OCI-LY7 (cell line): Measurements from ENCODE around the gene CRTC2. TPM values are rescaled to one million over a fixed set of nuclear protein-coding genes. Genes with fewer than 3 reads are reported as not detected.
"Not testable (repeated sequence)": the region's sequence is repeated elsewhere in the genome, so short reads cannot be mapped to it uniquely, and the experiment has no call there.

Source experiments
- BruUV-seq: library from RNA; stranded (reverse); fragments of 400-500 nt; replicated peaks from 2 replicates; lab custom pipeline; 2021; lab: Mats Ljungman, UMichigan
- CTCF ChIA-PET: fragments of 300-600 bp; sonication (Branson Sonifier 250); formaldehyde crosslinking; loops from one replicate; lab custom pipeline; 2022; ENCODE audit warnings: antibody characterized with exemption; ENCODE audit not compliant: unreplicated experiment; lab: Charles Lee
- POLR2A ChIA-PET: fragments of 300-600 bp; sonication (Branson Sonifier 250); formaldehyde crosslinking; loops from one replicate; lab custom pipeline; 2022; ENCODE audit warnings: antibody characterized with exemption; lab: Charles Lee
- DNase-seq: peaks from one replicate; pipeline ENCODE4 v3.0.0-alpha.2; 2015; ENCODE audit warnings: low spot score
- H2AFZ ChIP-seq: fragments of 200-600 bp; sonication (generic), shearing (Covaris generic); 2 replicates; pipeline ENCODE4 v1.6.1; 2014; ENCODE audit warnings: mild to moderate bottlenecking, antibody characterized with exemption, low read length, moderate library complexity
- H3K27ac ChIP-seq: fragments of 200-600 bp; sonication (generic); 2 replicates; pipeline ENCODE4 v1.5.1; 2014; ENCODE audit warnings: mixed run types, low read depth, mild to moderate bottlenecking, moderate library complexity, low read length, inconsistent platforms; ENCODE audit not compliant: poor library complexity, severe bottlenecking
- H3K36me3 ChIP-seq: fragments of 200-600 bp; sonication (generic); 2 replicates; pipeline ENCODE4 v1.6.1; 2014; ENCODE audit warnings: mild to moderate bottlenecking, antibody characterized with exemption, low read length, moderate library complexity, mixed read lengths; ENCODE audit not compliant: insufficient read depth
- H3K4me1 ChIP-seq: fragments of 200-600 bp; sonication (generic); 2 replicates; pipeline ENCODE4 v1.5.1; 2014; ENCODE audit warnings: mild to moderate bottlenecking, low read length; ENCODE audit not compliant: insufficient read depth, poor library complexity, severe bottlenecking
- H3K4me2 ChIP-seq: fragments of 200-600 bp; sonication (generic); 2 replicates; pipeline ENCODE4 v1.6.1; 2014; ENCODE audit warnings: mild to moderate bottlenecking, low read length
- H3K4me3 ChIP-seq: fragments of 200-600 bp; sonication (generic); 2 replicates; pipeline ENCODE4 v1.5.1; 2014; ENCODE audit warnings: mild to moderate bottlenecking, low read depth, low read length; ENCODE audit not compliant: poor library complexity, severe bottlenecking
- H3K79me2 ChIP-seq: fragments of 200-600 bp; sonication (generic); 2 replicates; pipeline ENCODE4 v1.6.1; 2016; ENCODE audit warnings: low read depth, mild to moderate bottlenecking, low read length, moderate library complexity, mixed read lengths; ENCODE audit not compliant: insufficient read depth
- H3K9me2 ChIP-seq: fragments of 200-600 bp; sonication (generic); 2 replicates; pipeline ENCODE4 v1.6.1; 2016; ENCODE audit warnings: mild to moderate bottlenecking, low read length, mixed read lengths; ENCODE audit not compliant: insufficient read depth
- H3K9me3 ChIP-seq: fragments of 200-600 bp; sonication (generic); 2 replicates; pipeline ENCODE4 v1.6.1; 2014; ENCODE audit warnings: mild to moderate bottlenecking, mixed run types, low read length, mixed read lengths
- H4K20me1 ChIP-seq: fragments of 200-600 bp; sonication (generic); 2 replicates; pipeline ENCODE4 v1.6.1; 2014; ENCODE audit warnings: mild to moderate bottlenecking, antibody characterized with exemption, low read length, moderate library complexity, mixed read lengths; ENCODE audit not compliant: insufficient read depth
- CTCF ChIP-seq: fragments of 200-600 bp; sonication (generic); conservative IDR thresholded peaks from 2 replicates; pipeline ENCODE4 v1.5.1; 2014; ENCODE audit warnings: mild to moderate bottlenecking, antibody characterized with exemption, low read length, moderate library complexity, mixed read lengths
- EZH2phosphoT487 ChIP-seq: fragments of 200-600 bp; sonication (generic); IDR thresholded peaks from 2 replicates; pipeline ENCODE4 v1.6.1; 2018; ENCODE audit warnings: low read depth, borderline replicate concordance, mild to moderate bottlenecking, mixed run types, antibody characterized with exemption, low read length, moderate library complexity, mixed read lengths
- intact Hi-C: fragments of 100-400 bp; cut with micrococcal nuclease; formaldehyde crosslinking; loops from one replicate; pipeline ENCODE4 v1.10.0; 2022; ENCODE audit not compliant: unreplicated experiment
- total RNA-seq, 2 experiments: library from RNA; depleted of rRNA in 1 of 2; stranded (reverse); fragments of >200 nt in 1 of 2; shearing (Covaris generic) in 1 of 2; gene quantifications; 2 replicates each; pipeline ENCODE4 v1.2.3, GENCODE V29; 2014 to 2022

The CRTC2 gene
- total RNA-seq, 2 experiments from 2014 or later, result 15.6 to 65.6 TPM

DNA sequence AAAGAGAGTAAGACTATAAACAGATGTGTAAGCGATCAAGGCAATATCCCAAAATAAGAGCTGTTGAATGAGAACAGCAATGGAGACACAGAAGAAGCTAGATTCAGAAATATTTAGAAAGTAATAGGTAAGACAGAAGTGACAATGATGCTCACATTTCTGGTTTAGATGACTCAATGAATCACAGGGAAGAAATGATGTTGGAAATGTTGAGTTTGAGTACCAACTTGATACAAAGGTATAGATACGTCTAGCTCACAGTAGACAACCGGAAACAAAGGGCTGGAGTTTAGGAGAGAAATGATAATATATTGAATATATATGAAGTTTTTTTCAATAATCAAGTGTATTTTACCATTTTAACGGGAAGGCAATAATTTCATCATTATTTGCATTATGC is 42.1 kb downstream of the CRTC2 start:
- intact Hi-C loops, result no loop called here
- Histone ChIP-seq H3K4me1 (peaks cover 23% of the 10 kb centered on the region), H2AFZ (no peak overlapping the region), H3K27ac (no peak overlapping the region), H3K4me2 (no peak overlapping the region), H4K20me1 (peaks cover 30% of the 10 kb centered on the region), H3K4me3 (no peak overlapping the region), H3K9me3 (0 out of 2 replicates have a peak, but pooled peaks cover under 1% of the 10 kb centered on the region), H3K79me2 (peaks cover 100% of the 10 kb centered on the region), H3K36me3 (peaks cover 67% of the 10 kb centered on the region), H3K9me2 (no peaks in the 10 kb centered on the region)
- ChIA-PET CTCF (no interaction called here), POLR2A (interaction anchor here (0.5 to 1.2 kb wide), 4 partner anchors 15 to 69 kb away, joined by 3 to 6 read pairs (median 4); no protein-coding TSS in a partner anchor)
- BruUV-seq, result no TSS peak
- no peak for DNase-seq
- TF ChIP-seq EZH2phosphoT487 (no peak), CTCF (no peak)

DNA sequence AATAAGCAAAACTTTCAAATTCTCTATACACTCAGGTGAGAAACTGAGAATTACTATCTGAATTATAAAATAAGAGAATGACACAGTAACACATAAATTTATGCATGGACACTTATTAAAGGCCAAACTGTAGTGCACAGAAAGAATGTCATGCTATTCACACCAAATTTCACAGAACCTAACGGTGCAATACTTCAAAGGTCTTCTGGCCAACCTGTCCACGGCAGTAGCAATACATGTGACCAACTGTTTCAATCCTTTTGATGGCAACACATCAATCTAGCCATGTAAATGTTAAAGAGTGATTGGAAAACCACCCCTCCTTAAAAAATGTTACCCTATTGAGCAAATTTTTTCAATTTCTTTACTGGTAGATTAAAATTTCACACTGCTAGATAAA is 46.1 kb downstream of the CRTC2 start:
- no peak overlapping the region for H3K4me2 ChIP-seq
- H3K36me3 ChIP-seq, result peaks cover 67% of the 10 kb centered on the region
- no peak overlapping the region for H3K4me3 ChIP-seq
- H3K9me2 ChIP-seq, result no peaks in the 10 kb centered on the region
- peaks cover 100% of the 10 kb centered on the region for H3K79me2 ChIP-seq
- H3K4me1 ChIP-seq, result no peaks in the 10 kb centered on the region
- no peak overlapping the region for H2AFZ ChIP-seq
- DNase-seq, result no peak
- no peak overlapping the region for H3K27ac ChIP-seq
- ChIA-PET POLR2A (interaction anchor here (0.9 to 1.6 kb wide), 3 partner anchors 14 to 84 kb away, joined by 3 to 6 read pairs (median 3); no protein-coding TSS in a partner anchor), CTCF (no interaction called here)
- no peak for TF ChIP-seq CTCF
- no peak for TF ChIP-seq EZH2phosphoT487
- BruUV-seq, result no TSS peak
- H3K9me3 ChIP-seq, result 0 out of 2 replicates have a peak, but pooled peaks cover 6% of the 10 kb centered on the region
- intact Hi-C loops, result no loop called here
- peaks cover 8% of the 10 kb centered on the region for H4K20me1 ChIP-seq

DNA sequence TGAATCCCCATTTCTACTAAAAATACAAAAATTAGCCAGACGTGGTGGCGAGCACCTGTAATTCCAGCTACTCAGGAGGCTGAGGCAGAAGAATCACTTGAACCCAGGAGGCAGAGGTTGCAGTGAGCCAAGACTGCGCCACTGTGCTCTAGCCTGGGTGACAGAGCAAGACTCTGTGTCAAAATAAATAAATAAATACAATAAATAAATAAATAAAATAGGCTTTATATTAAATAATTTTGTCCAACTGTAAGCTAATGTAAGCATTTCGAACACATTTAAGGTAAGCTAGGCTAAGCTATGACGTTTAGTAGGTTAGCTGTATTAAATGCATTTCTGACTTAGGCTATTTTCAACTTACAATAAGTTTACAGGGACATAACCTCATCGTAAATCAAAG is 47.9 kb downstream of the CRTC2 start:
- H3K9me3 ChIP-seq, H3K9me2 ChIP-seq, H3K4me3 ChIP-seq, H3K4me2 ChIP-seq, H2AFZ ChIP-seq, DNase-seq, H4K20me1 ChIP-seq, H3K27ac ChIP-seq, H3K4me1 ChIP-seq, intact Hi-C loops, BruUV-seq, CTCF ChIA-PET: not testable (repeated sequence)
- Histone ChIP-seq H3K79me2 (peaks cover 100% of the 10 kb centered on the region), H3K36me3 (peaks cover 68% of the 10 kb centered on the region)
- POLR2A ChIA-PET, result interaction anchor here (0.7 to 1.7 kb wide), 5 partner anchors 9 to 106 kb away, joined by 3 to 6 read pairs (median 6); no protein-coding TSS in a partner anchor
